ENCODE data around the gene MAPK12.
"Not testable (repeated sequence)": the region's sequence is repeated elsewhere in the genome, so short reads cannot be mapped to it uniquely, and the experiment has no call there.

The MAPK12 gene

GRCh38 chr22:50281384-50281760 is 19.9 kb upstream of the MAPK12 start:
- no peak for DNase-seq

GRCh38 chr22:50280708-50281383 is 19.4 kb upstream of the MAPK12 start:
- no peak for DNase-seq

GRCh38 chr22:50280022-50280707 is 18.7 kb upstream of the MAPK12 start:
- no peak for DNase-seq

GRCh38 chr22:50278956-50279619 is 17.6 kb upstream of the MAPK12 start:
- DNase-seq, result no peak

GRCh38 chr22:50278461-50278860 is 17.0 kb upstream of the MAPK12 start:
- no peak for DNase-seq

- DNase-seq, result no peak
Measured at GRCh38 chr22:50277761-50278160, 16.3 kb upstream of the MAPK12 start.

GRCh38 chr22:50276143-50276542 is 14.7 kb upstream of the MAPK12 start:
- DNase-seq, result no peak

- no peak for DNase-seq
Measured at GRCh38 chr22:50275181-50276055, 13.9 kb upstream of the MAPK12 start.

- no peak for DNase-seq
Measured at GRCh38 chr22:50274771-50275170, 13.3 kb upstream of the MAPK12 start.

GRCh38 chr22:50274311-50274710 is 12.8 kb upstream of the MAPK12 start:
- peak in 1 of 2 experiments; percentile 60 for DNase-seq

GRCh38 chr22:50273781-50274180 is 12.3 kb upstream of the MAPK12 start:
- DNase-seq, result not testable (repeated sequence)

GRCh38 chr22:50273352-50273751 is 11.9 kb upstream of the MAPK12 start:
- not testable (repeated sequence) for DNase-seq

GRCh38 chr22:50272044-50272802 is 10.7 kb upstream of the MAPK12 start:
- no peak for DNase-seq

GRCh38 chr22:50271519-50271970 is 10.1 kb upstream of the MAPK12 start:
- peak; percentile 30 to 78 for DNase-seq

GRCh38 chr22:50270666-50271394 is 9.3 kb upstream of the MAPK12 start:
- DNase-seq, result peak in 1 of 2 experiments; percentile 47

- DNase-seq, result peak in 1 of 2 experiments; percentile 47
Measured at GRCh38 chr22:50269970-50270665, 8.6 kb upstream of the MAPK12 start, which contains the start of gene MAPK11. MAPK11 (minus strand) TSS chr22:50270380; CDS start chr22:50270292, 88 bp downstream.

GRCh38 chr22:50269573-50269969 is 8.1 kb upstream of the MAPK12 start:
- no peak for DNase-seq

GRCh38 chr22:50268655-50269113 is 7.2 kb upstream of the MAPK12 start:
- no peak for DNase-seq

GRCh38 chr22:50267591-50268390 is 6.3 kb upstream of the MAPK12 start:
- DNase-seq, result no peak

GRCh38 chr22:50266994-50267393 is 5.5 kb upstream of the MAPK12 start:
- DNase-seq, result no peak
